Keratinocyte (primary cell): Measurements from ENCODE around the gene TMEM238L. TPM values are rescaled to one million over a fixed set of nuclear protein-coding genes. Genes with fewer than 3 reads are reported as not detected.

ENCODE experiments used
- DNase-seq: peaks from one replicate; pipeline ENCODE4 v3.0.0-alpha.2; 2011; ENCODE audit warnings: low read depth, missing footprints, low spot score
- FAIRE-seq: peaks from 2 replicates; lab custom pipeline; 2011; peaks lifted over from hg19 to GRCh38; lab: Jason Lieb, UNC
- H2AFZ ChIP-seq: 2 replicates; pipeline ENCODE4 v1.6.0; 2012; ENCODE audit warnings: low read length, control low read depth, inconsistent platforms; ENCODE audit not compliant: control insufficient read depth
- H3K27ac ChIP-seq: 2 replicates; pipeline ENCODE4 v1.5.1; 2011; ENCODE audit warnings: low read length; ENCODE audit not compliant: control insufficient read depth, insufficient read depth
- H3K27me3 ChIP-seq: 3 replicates; pipeline ENCODE4 v1.6.0; 2011; ENCODE audit warnings: low read length; ENCODE audit not compliant: control insufficient read depth, insufficient read depth; ENCODE audit errors: extremely low read depth
- H3K36me3 ChIP-seq, 2 experiments: 2 replicates in 1 of 2; 3 replicates in 1 of 2; pipeline ENCODE4 v1.5.1; 2011; ENCODE audit warnings: low read length in 2 of 2, mild to moderate bottlenecking in 1 of 2; ENCODE audit not compliant: control insufficient read depth in 2 of 2, insufficient read depth in 2 of 2; ENCODE audit errors: extremely low read depth in 1 of 2
- H3K4me1 ChIP-seq: 3 replicates; pipeline ENCODE4 v1.5.1; 2011; ENCODE audit warnings: low read length; ENCODE audit not compliant: control insufficient read depth, insufficient read depth; ENCODE audit errors: extremely low read depth
- H3K4me2 ChIP-seq: 3 replicates; pipeline ENCODE4 v1.6.0; 2011; ENCODE audit warnings: low read depth, low read length; ENCODE audit not compliant: control insufficient read depth, insufficient read depth; ENCODE audit errors: extremely low read depth
- H3K4me3 ChIP-seq, 3 experiments: fragments of 200-600 bp in 1 of 3; sonication (generic) in 1 of 3; 2 replicates in 2 of 3; 3 replicates in 1 of 3; pipeline ENCODE4 v1.5.1; 2011 to 2016; ENCODE audit warnings: low read length in 3 of 3, mild to moderate bottlenecking in 3 of 3, control low read depth in 2 of 3, inconsistent platforms in 1 of 3, low read depth in 1 of 3, mixed read lengths in 1 of 3, mixed run types in 1 of 3, moderate library complexity in 1 of 3; ENCODE audit not compliant: control insufficient read depth in 2 of 3, insufficient read depth in 2 of 3; ENCODE audit errors: extremely low read depth in 1 of 3
- H3K79me2 ChIP-seq: 2 replicates; pipeline ENCODE4 v1.6.0; 2012; ENCODE audit warnings: low read length; ENCODE audit not compliant: control insufficient read depth, insufficient read depth
- H3K9ac ChIP-seq: 3 replicates; pipeline ENCODE4 v1.6.0; 2011; ENCODE audit warnings: low read length; ENCODE audit not compliant: control insufficient read depth, insufficient read depth; ENCODE audit errors: extremely low read depth
- H3K9me1 ChIP-seq: 3 replicates; pipeline ENCODE4 v1.6.0; 2011; ENCODE audit warnings: low read length; ENCODE audit not compliant: control insufficient read depth, insufficient read depth; ENCODE audit errors: extremely low read depth
- H3K9me3 ChIP-seq: 2 replicates; pipeline ENCODE4 v1.5.1; 2012; ENCODE audit warnings: low read depth, low read length; ENCODE audit not compliant: control insufficient read depth
- H4K20me1 ChIP-seq: 3 replicates; pipeline ENCODE4 v1.6.0; 2011; ENCODE audit warnings: low read length; ENCODE audit not compliant: control insufficient read depth, insufficient read depth; ENCODE audit errors: extremely low read depth
- CTCF ChIP-seq, 3 experiments: IDR thresholded peaks in 1 of 3; conservative IDR thresholded peaks in 1 of 3; optimal IDR thresholded peaks in 1 of 3; 2 replicates in 2 of 3; 3 replicates in 1 of 3; pipeline versions ENCODE3 to v1.5.1; 2011; ENCODE audit warnings: low read length in 3 of 3, mild to moderate bottlenecking in 3 of 3, moderate library complexity in 2 of 3, control low read depth in 1 of 3, inconsistent platforms in 1 of 3; ENCODE audit not compliant: insufficient read depth in 2 of 3; ENCODE audit errors: extremely low read depth in 1 of 3
- EZH2 ChIP-seq: IDR thresholded peaks from one replicate; pipeline ENCODE4 v1.6.1; 2012; ENCODE audit warnings: inconsistent platforms, mild to moderate bottlenecking, low read length, moderate library complexity
- dilution Hi-C: fragments of 300-500 bp; cut with MboI; formaldehyde crosslinking; loops from one replicate; pipeline ENCODE4 v1.7.0; 2020; ENCODE audit warnings: low sequenced_read_pairs; ENCODE audit not compliant: extremely low pct_ligation_motif_present
- polyA plus RNA-seq, 5 experiments: library from polyadenylated mRNA; depleted of rRNA in 3 of 5; stranded (reverse) in 3 of 5; stranded (forward) in 1 of 5; unstranded in 1 of 5; fragments of >200 nt; gene quantifications; 1 replicate in 1 of 5; 2 replicates in 3 of 5; 3 replicates in 1 of 5; pipeline versions ENCODE4 v1.2.1 to v1.2.3, GENCODE V29; 2011 to 2012; ENCODE audit warnings: missing spikeins in 2 of 5, low read depth in 1 of 5, low replicate concordance in 1 of 5

The TMEM238L gene
- polyA plus RNA-seq, 1 donor (not counting 4 experiments of a cell fraction or from before 2014, with no cell fraction given) = not detected

- no peak for FAIRE-seq
- Histone ChIP-seq H3K36me3 (no peaks in the 10 kb centered on the region), H3K9me3 (no peaks in the 10 kb centered on the region), H3K4me2 (no peak overlapping the region), H3K9ac (no peak overlapping the region), H3K27me3 (no peaks in the 10 kb centered on the region), H4K20me1 (no peaks in the 10 kb centered on the region), H3K9me1 (no peaks in the 10 kb centered on the region), H3K79me2 (no peaks in the 10 kb centered on the region), H2AFZ (no peak overlapping the region), H3K4me3 (no peak overlapping the region), H3K27ac (no peak overlapping the region), H3K4me1 (no peaks in the 10 kb centered on the region)
- no peak for TF ChIP-seq CTCF (optimal IDR thresholded peaks at IDR 0.05 in 1 of 3, IDR thresholded peaks at IDR 0.05 in 1 of 3, conservative IDR thresholded peaks at IDR 0.05 in 1 of 3; ENCODE audit: extremely low read depth in 1 of 3, insufficient read depth in 2 of 3, low read length in 3 of 3)
- TF ChIP-seq EZH2 = no peak
- no peak for DNase-seq
- dilution Hi-C loops = no loop called here
Measured at GRCh38 chr17:10775740-10776356, 28.1 kb downstream of the TMEM238L start.

GRCh38 chr17:10775058-10775457 lies 28.8 kb downstream of the TMEM238L start:
- H3K36me3 ChIP-seq = no peaks in the 10 kb centered on the region
- H4K20me1 ChIP-seq = no peaks in the 10 kb centered on the region
- no peaks in the 10 kb centered on the region for H3K4me1 ChIP-seq
- H3K79me2 ChIP-seq = no peaks in the 10 kb centered on the region
- DNase-seq = no peak
- H3K27me3 ChIP-seq = no peaks in the 10 kb centered on the region
- no peak for TF ChIP-seq CTCF (optimal IDR thresholded peaks at IDR 0.05 in 1 of 3, IDR thresholded peaks at IDR 0.05 in 1 of 3, conservative IDR thresholded peaks at IDR 0.05 in 1 of 3; ENCODE audit: extremely low read depth in 1 of 3, insufficient read depth in 2 of 3, low read length in 3 of 3)
- no peak for TF ChIP-seq EZH2
- H3K9ac ChIP-seq = no peak overlapping the region
- no peak overlapping the region for H3K4me3 ChIP-seq
- dilution Hi-C loops = no loop called here
- no peak overlapping the region for H3K27ac ChIP-seq
- FAIRE-seq = no peak
- no peak overlapping the region for H2AFZ ChIP-seq
- H3K9me3 ChIP-seq = no peaks in the 10 kb centered on the region
- no peak overlapping the region for H3K4me2 ChIP-seq
- no peaks in the 10 kb centered on the region for H3K9me1 ChIP-seq
